ENCODE results near the gene SPNS3. TPM values are rescaled to one million over a fixed set of nuclear protein-coding genes. Genes with fewer than 3 reads are reported as not detected.

Gene SPNS3
- polyA plus RNA-seq, 1 of the 3 experiments (the other 2 are of a cell fraction): 0.05 TPM

GRCh38 chr17:4515501-4515900, 81.8 kb downstream of the SPNS3 start:
- Histone ChIP-seq H3K9me2 (no peaks in the 10 kb centered on the region), H3K4me3 (ENCODE audit: low read depth in 2 of 2, low read length in 1 of 2) (no peak overlapping the region), H3K4me2 (no peak overlapping the region), H3K36me3 (replicated peaks in 1 of 2; ENCODE audit: control insufficient read depth in 1 of 2, insufficient read depth in 2 of 2, low read length in 1 of 2) (no peaks in the 10 kb centered on the region), H3K9me3 (no peaks in the 10 kb centered on the region), H3K4me1 (ENCODE audit: control insufficient read depth in 1 of 2, insufficient read depth in 2 of 2, low read depth in 1 of 2, low read length in 1 of 2) (no peaks in the 10 kb centered on the region; a peak in 1 of 4 replicates), H4K20me1 (ENCODE audit: insufficient read depth) (no peaks in the 10 kb centered on the region), H3K79me2 (ENCODE audit: insufficient read depth) (no peaks in the 10 kb centered on the region), H2AFZ (ENCODE audit: low read depth) (no peak overlapping the region), H3F3A (replicated peaks; ENCODE audit: insufficient read depth) (no peaks in the 10 kb centered on the region), H3K27me3 (ENCODE audit: insufficient read depth) (no peaks in the 10 kb centered on the region), H3K9ac (no peak overlapping the region), H3K27ac (ENCODE audit: low read depth in 2 of 2, low read length in 1 of 2) (no peak overlapping the region)
- no peak for DNase-seq
- ChIA-PET POLR2A (no interaction called here), CTCF (no interaction called here)
- WGBS (ENCODE audit: low lambda C conversion rate): no CpG with 5 or more reads among the region's 5 CpGs
- no peak for TF ChIP-seq TAF1 (IDR thresholded peaks at IDR 0.05; ENCODE audit: borderline replicate concordance, low read depth, low read length)

- ChIA-PET CTCF (interaction anchor here (1.3 kb wide), 1 partner anchor 50 kb away, joined by 5 read pairs; no protein-coding TSS in a partner anchor), POLR2A (no interaction called here)
- Histone ChIP-seq H3K27ac (ENCODE audit: low read depth in 2 of 2, low read length in 1 of 2) (no peak overlapping the region), H3K9ac (no peak overlapping the region), H3K4me3 (ENCODE audit: low read depth in 2 of 2, low read length in 1 of 2) (no peak overlapping the region), H3K4me1 (ENCODE audit: control insufficient read depth in 1 of 2, insufficient read depth in 2 of 2, low read depth in 1 of 2, low read length in 1 of 2) (no peaks in the 10 kb centered on the region; a peak in 1 of 4 replicates), H3K27me3 (ENCODE audit: insufficient read depth) (no peaks in the 10 kb centered on the region), H4K20me1 (ENCODE audit: insufficient read depth) (no peaks in the 10 kb centered on the region), H3K36me3 (replicated peaks in 1 of 2; ENCODE audit: control insufficient read depth in 1 of 2, insufficient read depth in 2 of 2, low read length in 1 of 2) (no peaks in the 10 kb centered on the region), H3K9me2 (no peaks in the 10 kb centered on the region), H3K4me2 (no peak overlapping the region), H3K79me2 (ENCODE audit: insufficient read depth) (no peaks in the 10 kb centered on the region), H3F3A (replicated peaks; ENCODE audit: insufficient read depth) (no peaks in the 10 kb centered on the region), H2AFZ (ENCODE audit: low read depth) (no peak overlapping the region), H3K9me3 (no peaks in the 10 kb centered on the region)
- WGBS (ENCODE audit: low lambda C conversion rate): 90% methylated on average over 11 of the region's 11 CpGs
- no peak for TF ChIP-seq POLR2AphosphoS5 (IDR thresholded peaks at IDR 0.05; ENCODE audit: low read depth, low read length)
- TF ChIP-seq FOSL2 (IDR thresholded peaks at IDR 0.05; ENCODE audit: borderline replicate concordance, low read depth): no peak
- no peak for TF ChIP-seq ELF1 (IDR thresholded peaks at IDR 0.05)
- TF ChIP-seq JUND (IDR thresholded peaks at IDR 0.05): no peak
- no peak for TF ChIP-seq RCOR1 (IDR thresholded peaks at IDR 0.05; ENCODE audit: low read length)
- no peak for TF ChIP-seq TEAD4 (IDR thresholded peaks at IDR 0.05; ENCODE audit: borderline replicate concordance, insufficient read depth)
- no peak for DNase-seq
Observed at GRCh38 chr17:4516735-4517134, 83.0 kb downstream of the SPNS3 start.

- Histone ChIP-seq H3F3A (replicated peaks; ENCODE audit: insufficient read depth) (no peaks in the 10 kb centered on the region), H2AFZ (ENCODE audit: low read depth) (no peak overlapping the region), H4K20me1 (ENCODE audit: insufficient read depth) (no peaks in the 10 kb centered on the region), H3K9me2 (no peaks in the 10 kb centered on the region), H3K36me3 (replicated peaks in 1 of 2; ENCODE audit: control insufficient read depth in 1 of 2, insufficient read depth in 2 of 2, low read length in 1 of 2) (no peaks in the 10 kb centered on the region), H3K4me3 (ENCODE audit: low read depth in 2 of 2, low read length in 1 of 2) (no peak overlapping the region), H3K4me2 (no peak overlapping the region), H3K9ac (no peak overlapping the region), H3K9me3 (no peaks in the 10 kb centered on the region), H3K27me3 (ENCODE audit: insufficient read depth) (no peaks in the 10 kb centered on the region), H3K27ac (ENCODE audit: low read depth in 2 of 2, low read length in 1 of 2) (no peak overlapping the region), H3K4me1 (ENCODE audit: control insufficient read depth in 1 of 2, insufficient read depth in 2 of 2, low read depth in 1 of 2, low read length in 1 of 2) (no peaks in the 10 kb centered on the region; a peak in 1 of 4 replicates), H3K79me2 (ENCODE audit: insufficient read depth) (no peaks in the 10 kb centered on the region)
- POLR2A ChIA-PET: interaction anchor here (0.7 kb wide), 1 partner anchor 33 kb away, joined by 3 read pairs; no protein-coding TSS in a partner anchor
- CTCF ChIA-PET: interaction anchor here (1.0 to 1.1 kb wide), 3 partner anchors 8 to 108 kb away, joined by 3 to 5 read pairs (median 4); no protein-coding TSS in a partner anchor
- no peak for DNase-seq
- 88% methylated on average over 5 of the region's 10 CpGs for WGBS (ENCODE audit: low lambda C conversion rate)
- TF ChIP-seq NRF1 (IDR thresholded peaks at IDR 0.05; ENCODE audit: low read depth, low read length): no peak
- TF ChIP-seq REST (IDR thresholded peaks at IDR 0.05; ENCODE audit: low read depth, low read length): no peak
- no peak for TF ChIP-seq CTCF (IDR thresholded peaks at IDR 0.05)
- TF ChIP-seq USF1 (IDR thresholded peaks at IDR 0.05; ENCODE audit: borderline replicate concordance, low read depth): no peak
- no peak for TF ChIP-seq MAX (IDR thresholded peaks at IDR 0.05; ENCODE audit: low read depth)
- no peak for TF ChIP-seq MXI1 (IDR thresholded peaks at IDR 0.05; ENCODE audit: low read depth, low read length)
- TF ChIP-seq EP300 (IDR thresholded peaks at IDR 0.05; ENCODE audit: borderline replicate concordance in 1 of 2, low read depth in 1 of 2, low read length in 1 of 2): no peak
- no peak for TF ChIP-seq NFIC (IDR thresholded peaks at IDR 0.05; ENCODE audit: borderline replicate concordance)
- TF ChIP-seq RFX5 (IDR thresholded peaks at IDR 0.05; ENCODE audit: low read length): no peak
- no peak for TF ChIP-seq YY1 (IDR thresholded peaks at IDR 0.05; ENCODE audit: low read depth)
- no peak for TF ChIP-seq ELF1 (IDR thresholded peaks at IDR 0.05)
Observed at GRCh38 chr17:4518901-4519300, 85.2 kb downstream of the SPNS3 start.
